ENCODE data around the gene FUT3. TPM values are rescaled to one million over a fixed set of nuclear protein-coding genes. Genes with fewer than 3 reads are reported as not detected.

FUT3 gene
- total RNA-seq, 1 experiment from 2014 or later = 15.6 TPM

DNA sequence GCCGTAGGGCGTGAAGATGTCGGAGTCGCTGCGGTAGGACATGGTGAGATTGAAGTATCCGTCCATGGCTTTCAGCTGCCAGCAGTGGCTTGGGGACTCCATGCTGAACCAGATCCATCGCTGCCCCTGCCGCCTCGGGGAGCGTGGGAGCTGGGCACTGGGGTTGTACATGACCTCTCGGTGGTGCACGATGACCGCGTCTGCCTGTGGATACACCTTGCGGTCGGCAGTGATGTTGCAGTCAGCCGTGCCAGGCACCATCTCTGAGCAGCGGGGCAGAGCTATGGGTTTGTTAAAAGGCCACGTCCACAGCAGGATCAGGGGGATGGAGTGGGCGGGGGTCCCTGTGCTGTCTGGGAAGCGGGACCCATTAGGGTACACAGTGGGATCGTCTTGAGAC is 19.2 kb downstream of the FUT3 start:
- no peak for DNase-seq
- BruUV-seq (replicated peaks) = no TSS peak
- Mint-ChIP-seq H3K4me3 (ENCODE audit: low read depth, unreplicated experiment) (no peak overlapping the region), H3K27me3 (ENCODE audit: unreplicated experiment) (no peaks in the 10 kb centered on the region), H3K36me3 (ENCODE audit: insufficient read depth, unreplicated experiment) (peaks cover 8% of the 10 kb centered on the region), H3K9me3 (ENCODE audit: low read depth, unreplicated experiment) (no peaks in the 10 kb centered on the region), H3K4me1 (ENCODE audit: low read depth, unreplicated experiment) (no peaks in the 10 kb centered on the region), H3K27ac (ENCODE audit: unreplicated experiment) (no peak overlapping the region)
- CTCF ChIA-PET = no interaction called here
- TF ChIP-seq CTCF (IDR thresholded peaks at IDR 0.05; ENCODE audit: unreplicated experiment) = no peak
- intact Hi-C loops (cut with micrococcal nuclease; ENCODE audit: unreplicated experiment) = no loop called here

DNA sequence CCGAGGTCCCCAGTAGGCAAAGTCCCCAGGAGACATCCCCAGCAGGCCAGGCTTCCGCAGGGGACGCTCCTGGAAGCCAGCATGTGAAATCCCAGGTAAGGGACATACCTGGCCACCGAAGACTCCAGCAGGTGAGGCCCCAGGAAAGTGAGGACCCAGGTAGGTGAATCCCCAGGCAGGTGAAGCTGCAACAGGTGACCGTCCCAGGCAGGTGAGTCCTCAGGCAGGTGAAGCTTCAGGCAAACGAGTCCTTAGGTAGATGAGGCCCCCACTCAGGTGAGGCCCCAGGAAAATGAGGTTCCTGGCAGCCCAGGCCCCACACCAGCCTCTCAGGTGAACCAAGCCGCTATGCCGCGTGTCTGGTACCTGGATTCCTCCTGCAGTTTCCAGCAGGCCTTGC is 20.1 kb downstream of the FUT3 start:
- CTCF ChIA-PET = no interaction called here
- H3K9me3 Mint-ChIP-seq (ENCODE audit: low read depth, unreplicated experiment) = no peaks in the 10 kb centered on the region
- no peak for TF ChIP-seq CTCF (IDR thresholded peaks at IDR 0.05; ENCODE audit: unreplicated experiment)
- H3K27ac Mint-ChIP-seq (ENCODE audit: unreplicated experiment) = no peak overlapping the region
- peaks cover 12% of the 10 kb centered on the region for H3K36me3 Mint-ChIP-seq (ENCODE audit: insufficient read depth, unreplicated experiment)
- intact Hi-C loops (cut with micrococcal nuclease; ENCODE audit: unreplicated experiment) = no loop called here
- no peak for DNase-seq
- H3K4me3 Mint-ChIP-seq (ENCODE audit: low read depth, unreplicated experiment) = no peak overlapping the region
- BruUV-seq (replicated peaks) = no TSS peak
- no peaks in the 10 kb centered on the region for H3K27me3 Mint-ChIP-seq (ENCODE audit: unreplicated experiment)
- no peaks in the 10 kb centered on the region for H3K4me1 Mint-ChIP-seq (ENCODE audit: low read depth, unreplicated experiment)

DNA sequence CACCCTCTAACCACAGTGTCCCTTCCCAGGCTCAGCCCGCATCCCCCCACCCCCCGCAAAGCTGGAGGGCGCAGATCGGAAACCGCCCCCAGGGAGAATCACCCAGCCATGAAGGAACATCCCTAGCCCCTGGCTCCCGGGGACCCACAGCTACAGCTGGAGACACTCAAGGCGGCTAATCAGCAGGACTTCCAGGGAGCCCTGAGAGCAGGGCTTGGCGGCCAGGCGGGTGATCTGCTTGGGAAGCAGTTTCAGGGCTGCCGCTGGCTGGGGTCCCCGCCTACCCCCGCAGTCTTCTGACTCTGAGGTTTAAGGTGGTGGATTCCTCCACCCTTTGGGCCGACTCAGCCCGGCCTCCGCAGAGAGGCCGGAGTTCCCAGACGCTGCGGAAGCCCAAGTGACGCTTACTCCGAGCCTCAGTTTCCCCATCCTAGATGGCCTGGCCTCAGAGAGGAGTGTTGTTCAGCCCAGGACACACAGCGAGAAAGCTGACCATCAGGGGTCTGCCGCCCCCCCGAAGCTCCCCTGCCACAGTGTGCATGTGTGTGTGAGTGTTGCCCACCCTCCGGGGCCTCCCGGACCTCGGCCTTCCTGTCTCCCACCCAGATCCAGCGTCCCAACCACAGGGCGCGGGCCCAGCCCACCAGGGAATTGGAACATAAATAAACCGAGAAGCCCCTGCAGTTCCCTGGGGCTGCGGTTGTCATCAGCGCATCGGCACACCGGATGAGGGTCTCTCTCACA is 21.5 kb downstream of the FUT3 start:
- no peaks in the 10 kb centered on the region for H3K9me3 Mint-ChIP-seq (ENCODE audit: low read depth, unreplicated experiment)
- no peak overlapping the region for H3K4me3 Mint-ChIP-seq (ENCODE audit: low read depth, unreplicated experiment)
- CTCF ChIA-PET = interaction anchor here (0.6 kb wide), 1 partner anchor 8 kb away, joined by 3 read pairs; no protein-coding TSS in a partner anchor
- H3K27me3 Mint-ChIP-seq (ENCODE audit: unreplicated experiment) = no peaks in the 10 kb centered on the region
- intact Hi-C loops (cut with micrococcal nuclease; ENCODE audit: unreplicated experiment) = no loop called here
- H3K4me1 Mint-ChIP-seq (ENCODE audit: low read depth, unreplicated experiment) = no peaks in the 10 kb centered on the region
- peaks cover 12% of the 10 kb centered on the region for H3K36me3 Mint-ChIP-seq (ENCODE audit: insufficient read depth, unreplicated experiment)
- no TSS peak for BruUV-seq (replicated peaks)
- no peak overlapping the region for H3K27ac Mint-ChIP-seq (ENCODE audit: unreplicated experiment)
- no peak for TF ChIP-seq CTCF (IDR thresholded peaks at IDR 0.05; ENCODE audit: unreplicated experiment)
- DNase-seq = no peak

DNA sequence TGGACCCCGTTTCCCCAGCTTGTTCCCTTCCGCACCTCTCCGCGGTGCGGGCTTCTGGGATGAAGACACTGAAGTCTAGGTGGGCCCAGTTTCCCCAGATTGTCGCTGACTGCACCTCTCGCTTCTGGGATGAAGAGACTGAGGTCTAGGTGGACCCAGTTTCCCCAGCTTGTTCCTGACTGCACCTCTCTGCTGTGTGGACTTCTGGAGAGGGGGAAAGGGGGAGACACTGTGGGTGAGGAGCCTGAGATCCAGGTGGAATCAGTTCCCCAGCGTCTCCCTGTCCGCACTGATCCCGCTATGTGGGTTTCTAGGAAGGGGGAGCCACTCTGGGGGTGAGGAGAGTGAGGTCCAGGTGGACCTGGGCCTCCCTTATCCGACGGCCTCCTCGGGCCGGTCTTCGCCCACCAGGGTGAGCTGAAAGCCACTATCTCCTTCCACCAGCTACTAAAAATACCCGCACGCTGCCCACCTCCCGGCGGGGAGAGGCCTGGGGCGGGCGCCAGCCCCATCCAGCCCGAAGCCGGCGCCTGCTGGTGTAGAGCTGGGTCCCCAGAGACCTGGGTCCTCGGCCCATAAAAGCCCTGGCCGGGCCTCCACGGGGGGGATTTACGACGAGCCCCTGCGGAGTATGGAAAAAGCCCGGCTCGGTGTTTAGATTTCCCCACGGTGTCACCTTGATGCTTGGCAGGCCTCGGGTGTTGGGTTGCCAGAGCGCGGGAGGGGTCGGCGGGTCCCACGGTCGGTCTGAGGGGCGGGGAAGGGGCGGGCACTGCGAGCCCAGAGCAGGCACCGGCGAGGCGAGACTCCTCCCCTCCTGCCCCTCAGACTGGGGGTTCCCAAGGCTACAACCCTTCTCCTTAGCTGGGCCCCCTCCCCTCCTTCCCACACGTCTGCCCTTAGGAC is 22.3 kb downstream of the FUT3 start:
- Mint-ChIP-seq H3K27ac (ENCODE audit: unreplicated experiment) (no peak overlapping the region), H3K27me3 (ENCODE audit: unreplicated experiment) (no peaks in the 10 kb centered on the region), H3K4me1 (ENCODE audit: low read depth, unreplicated experiment) (no peaks in the 10 kb centered on the region), H3K36me3 (ENCODE audit: insufficient read depth, unreplicated experiment) (peaks cover 12% of the 10 kb centered on the region), H3K4me3 (ENCODE audit: low read depth, unreplicated experiment) (peak overlapping the region; percentile 72), H3K9me3 (ENCODE audit: low read depth, unreplicated experiment) (no peaks in the 10 kb centered on the region)
- no TSS peak for BruUV-seq (replicated peaks)
- DNase-seq = no peak
- no peak for TF ChIP-seq CTCF (IDR thresholded peaks at IDR 0.05; ENCODE audit: unreplicated experiment)
- CTCF ChIA-PET = interaction anchor here (1.3 kb wide), 1 partner anchor 25 kb away, joined by 7 read pairs; no protein-coding TSS in a partner anchor
- intact Hi-C loops (cut with micrococcal nuclease; ENCODE audit: unreplicated experiment) = no loop called here
